ENCODE results near the gene BCO1.

DNA sequence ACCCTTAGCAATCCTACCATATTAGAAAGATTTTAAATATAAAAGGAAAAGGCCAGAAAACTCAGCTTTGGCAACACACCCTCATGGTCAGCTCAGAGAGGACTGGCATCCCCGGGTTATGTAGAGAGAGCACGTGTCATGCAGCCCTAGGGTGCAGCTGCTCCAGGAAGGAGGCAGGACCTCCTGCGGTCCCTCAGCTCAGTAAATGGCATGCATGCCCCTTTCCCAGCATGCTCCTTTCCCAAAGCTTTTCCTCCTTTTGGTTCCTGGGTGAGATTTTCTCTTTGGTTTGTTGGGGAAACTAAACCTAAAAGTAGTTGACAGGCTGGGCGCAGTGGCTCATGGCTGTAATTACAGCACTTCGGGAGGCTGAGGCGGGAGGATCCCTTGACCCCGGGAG is 80.2 kb downstream of the BCO1 start:
- TF ChIP-seq, protein P1, sequence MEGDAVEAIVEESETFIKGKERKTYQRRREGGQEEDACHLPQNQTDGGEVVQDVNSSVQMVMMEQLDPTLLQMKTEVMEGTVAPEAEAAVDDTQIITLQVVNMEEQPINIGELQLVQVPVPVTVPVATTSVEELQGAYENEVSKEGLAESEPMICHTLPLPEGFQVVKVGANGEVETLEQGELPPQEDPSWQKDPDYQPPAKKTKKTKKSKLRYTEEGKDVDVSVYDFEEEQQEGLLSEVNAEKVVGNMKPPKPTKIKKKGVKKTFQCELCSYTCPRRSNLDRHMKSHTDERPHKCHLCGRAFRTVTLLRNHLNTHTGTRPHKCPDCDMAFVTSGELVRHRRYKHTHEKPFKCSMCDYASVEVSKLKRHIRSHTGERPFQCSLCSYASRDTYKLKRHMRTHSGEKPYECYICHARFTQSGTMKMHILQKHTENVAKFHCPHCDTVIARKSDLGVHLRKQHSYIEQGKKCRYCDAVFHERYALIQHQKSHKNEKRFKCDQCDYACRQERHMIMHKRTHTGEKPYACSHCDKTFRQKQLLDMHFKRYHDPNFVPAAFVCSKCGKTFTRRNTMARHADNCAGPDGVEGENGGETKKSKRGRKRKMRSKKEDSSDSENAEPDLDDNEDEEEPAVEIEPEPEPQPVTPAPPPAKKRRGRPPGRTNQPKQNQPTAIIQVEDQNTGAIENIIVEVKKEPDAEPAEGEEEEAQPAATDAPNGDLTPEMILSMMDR (conservative IDR thresholded peaks at IDR 0.05; ENCODE audit: low read length) = no peak
- no peak for TF ChIP-seq EZH2phosphoT487 (IDR thresholded peaks at IDR 0.05; ENCODE audit: borderline replicate concordance, low read depth, low read length)
